Measurements from ENCODE around the gene CDK19.

GRCh38 chr6:110853754-110854477, 38.6 kb upstream of the CDK19 start:
- no peak for TF ChIP-seq CTCF (conservative IDR thresholded peaks at IDR 0.05)
- no peak for TF ChIP-seq EZH2 (IDR thresholded peaks at IDR 0.05; ENCODE audit: low read depth)

Data from PC-9 (cell line).